Naive thymus-derived CD4-positive, alpha-beta T cell (primary cell): Measurements from ENCODE around the gene SHOX. TPM values are rescaled to one million over a fixed set of nuclear protein-coding genes. Genes with fewer than 3 reads are reported as not detected.

Experiments used
- ATAC-seq: fragments of 150-1000 bp; cut with Tn5 transposase; 2 replicates; pipeline ENCODE4 v1.10.0; 2021; ENCODE audit warnings: mild to moderate bottlenecking, moderate library complexity
- CTCF ChIA-PET: fragments of 350-600 bp; sonication (Branson Sonifier 250); formaldehyde crosslinking; loops from one replicate; lab custom pipeline; 2021; ENCODE audit warnings: antibody characterized with exemption; lab: Charles Lee
- POLR2A ChIA-PET: fragments of 350-600 bp; sonication (Branson Sonifier 250); formaldehyde crosslinking; loops from one replicate; lab custom pipeline; 2021; ENCODE audit warnings: antibody characterized with exemption, inconsistent platforms; lab: Charles Lee
- DNase-seq, 9 donors: peaks; one replicate each; pipeline versions ENCODE4 v3.0.0 to v3.0.0-alpha.2; 2020 to 2022; ENCODE audit warnings: mixed read lengths in 1 of 9
- H3K27ac ChIP-seq: one replicate; pipeline ENCODE4 v1.7.0; 2013; ENCODE audit warnings: mild to moderate bottlenecking, low read depth, low read length, moderate library complexity
- H3K27me3 ChIP-seq, 2 donors: one replicate each; pipeline ENCODE4 v1.7.0; 2013; ENCODE audit warnings: low read length in 2 of 2, mild to moderate bottlenecking in 2 of 2, moderate library complexity in 2 of 2; ENCODE audit not compliant: control insufficient read depth in 2 of 2, insufficient read depth in 2 of 2
- H3K36me3 ChIP-seq, 3 experiments: 1 replicate in 2 of 3; 2 replicates in 1 of 3; pipeline ENCODE4 v1.7.0; 2013; ENCODE audit warnings: low read length in 3 of 3, mild to moderate bottlenecking in 3 of 3, moderate library complexity in 1 of 3; ENCODE audit not compliant: insufficient read depth in 3 of 3, control insufficient read depth in 2 of 3
- H3K4me1 ChIP-seq, 2 donors: one replicate each; pipeline ENCODE4 v1.7.0; 2013; ENCODE audit warnings: low read length in 2 of 2, mild to moderate bottlenecking in 2 of 2, moderate library complexity in 1 of 2; ENCODE audit not compliant: control insufficient read depth in 2 of 2, insufficient read depth in 2 of 2
- H3K4me3 ChIP-seq: 2 replicates; pipeline ENCODE4 v1.7.0; 2013; ENCODE audit warnings: mild to moderate bottlenecking, low read length
- H3K9me3 ChIP-seq, 3 experiments: 1 replicate in 2 of 3; 2 replicates in 1 of 3; pipeline ENCODE4 v1.7.0; 2013; ENCODE audit warnings: low read length in 3 of 3; ENCODE audit not compliant: control insufficient read depth in 2 of 3
- H3K27ac Mint-ChIP-seq, 9 donors: one replicate each; pipeline ENCODE4 v1.8.0; 2020 to 2022; ENCODE audit warnings: mixed read lengths in 9 of 9, mild to moderate bottlenecking in 8 of 9, moderate library complexity in 5 of 9, inconsistent platforms in 2 of 9
- H3K27me3 Mint-ChIP-seq, 5 donors: one replicate each; pipeline ENCODE4 v1.8.0; 2021 to 2022; ENCODE audit warnings: mixed read lengths in 5 of 5, mild to moderate bottlenecking in 1 of 5
- H3K36me3 Mint-ChIP-seq, 5 donors: one replicate each; pipeline ENCODE4 v1.8.0; 2020 to 2022; ENCODE audit warnings: mixed read lengths in 5 of 5, mild to moderate bottlenecking in 3 of 5, inconsistent platforms in 1 of 5
- H3K4me1 Mint-ChIP-seq, 7 donors: one replicate each; pipeline ENCODE4 v1.8.0; 2020 to 2022; ENCODE audit warnings: mixed read lengths in 7 of 7, mild to moderate bottlenecking in 3 of 7, inconsistent platforms in 1 of 7
- H3K4me3 Mint-ChIP-seq, 10 donors: one replicate each; pipeline ENCODE4 v1.8.0; 2020 to 2022; ENCODE audit warnings: mild to moderate bottlenecking in 10 of 10, mixed read lengths in 10 of 10, moderate library complexity in 6 of 10, inconsistent platforms in 2 of 10
- H3K9me3 Mint-ChIP-seq, 11 donors: one replicate each; pipeline ENCODE4 v1.8.0; 2020 to 2022; ENCODE audit warnings: mixed read lengths in 11 of 11, mild to moderate bottlenecking in 4 of 11, inconsistent platforms in 1 of 11, moderate library complexity in 1 of 11
- intact Hi-C, 2 donors: fragments of 100-400 bp; cut with micrococcal nuclease; formaldehyde crosslinking; loops; one replicate each; pipeline ENCODE4 v1.15.1; 2023
- polyA plus RNA-seq, 2 donors: library from polyadenylated mRNA; unstranded; fragments of 300-500 nt; fragmentation: Illumina TruSeq; gene quantifications; one replicate each; pipeline ENCODE4 v1.2.3, GENCODE V29; 2021
- total RNA-seq, 6 experiments: library from RNA in 5 of 6; stranded (reverse) in 5 of 6; gene quantifications; 1 replicate in 5 of 6; 2 replicates in 1 of 6; pipeline ENCODE4 v1.2.3 and lab custom pipeline; 2021 to 2026

SHOX gene
- total and polyA plus RNA-seq, 7 experiments from 2014 or later = not detected

GRCh38 chrX:685120-686032 lies 54.8 kb downstream of the SHOX start:
- Mint-ChIP-seq H3K36me3 (no peaks in the 10 kb centered on the region), H3K9me3 (peaks cover 0 to 19% (median 4%) of the 10 kb centered on the region in 11 donors), H3K27ac (no peak overlapping the region), H3K27me3 (peaks cover 0 to 15% (median 9%) of the 10 kb centered on the region in 5 donors), H3K4me3 (no peak overlapping the region), H3K4me1 (peaks cover 0 to 6% (median 0%) of the 10 kb centered on the region in 7 donors)
- POLR2A ChIA-PET = no interaction called here
- no peak for DNase-seq
- CTCF ChIA-PET = no interaction called here
- no peak overlapping the region for H3K27ac ChIP-seq
- H3K36me3 ChIP-seq = no peaks in the 10 kb centered on the region
- intact Hi-C loops = no loop called here
- no peak for ATAC-seq
- no peaks in the 10 kb centered on the region for H3K27me3 ChIP-seq
- no peak overlapping the region for H3K4me3 ChIP-seq
- no peaks in the 10 kb centered on the region for H3K4me1 ChIP-seq
- H3K9me3 ChIP-seq = no peaks in the 10 kb centered on the region

DNA sequence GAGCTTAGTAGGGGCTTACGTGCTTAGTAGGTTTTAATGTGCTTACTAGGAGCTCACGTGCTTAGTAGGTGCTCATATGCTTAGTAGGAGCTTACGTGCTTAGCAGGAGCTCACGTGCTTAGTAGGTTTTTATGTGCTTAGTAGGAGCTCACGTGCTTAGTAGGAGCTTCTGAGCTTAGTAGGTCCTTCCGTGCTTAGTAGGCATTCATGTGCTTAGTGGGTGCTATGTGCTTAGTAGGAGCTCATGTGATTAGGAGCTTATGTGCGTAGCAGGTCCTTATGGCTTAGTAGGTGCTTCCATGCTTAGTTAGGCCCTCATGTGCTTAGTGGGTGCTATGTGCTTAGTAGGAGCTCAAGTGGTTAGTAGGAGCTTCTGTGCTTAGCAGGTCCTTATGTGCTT lies 59.4 kb downstream of the SHOX start:
- H3K27ac Mint-ChIP-seq = no peak overlapping the region
- ChIA-PET POLR2A (no interaction called here), CTCF (no interaction called here)
- intact Hi-C loops = no loop called here
- no peaks in the 10 kb centered on the region for H3K9me3 ChIP-seq
- no peak overlapping the region for H3K4me3 ChIP-seq
- H3K4me3 Mint-ChIP-seq = no peak overlapping the region
- H3K9me3 Mint-ChIP-seq = peaks cover 0 to 27% (median 8%) of the 10 kb centered on the region in 11 donors
- H3K36me3 ChIP-seq = no peaks in the 10 kb centered on the region
- no peaks in the 10 kb centered on the region for H3K27me3 ChIP-seq
- H3K36me3 Mint-ChIP-seq = peaks cover 0 to 4% (median 0%) of the 10 kb centered on the region in 5 donors
- H3K4me1 Mint-ChIP-seq = no peaks in the 10 kb centered on the region
- DNase-seq (no peak), ATAC-seq (no peak)
- H3K27ac ChIP-seq = no peak overlapping the region
- no peaks in the 10 kb centered on the region for H3K27me3 Mint-ChIP-seq
- H3K4me1 ChIP-seq = no peaks in the 10 kb centered on the region

DNA sequence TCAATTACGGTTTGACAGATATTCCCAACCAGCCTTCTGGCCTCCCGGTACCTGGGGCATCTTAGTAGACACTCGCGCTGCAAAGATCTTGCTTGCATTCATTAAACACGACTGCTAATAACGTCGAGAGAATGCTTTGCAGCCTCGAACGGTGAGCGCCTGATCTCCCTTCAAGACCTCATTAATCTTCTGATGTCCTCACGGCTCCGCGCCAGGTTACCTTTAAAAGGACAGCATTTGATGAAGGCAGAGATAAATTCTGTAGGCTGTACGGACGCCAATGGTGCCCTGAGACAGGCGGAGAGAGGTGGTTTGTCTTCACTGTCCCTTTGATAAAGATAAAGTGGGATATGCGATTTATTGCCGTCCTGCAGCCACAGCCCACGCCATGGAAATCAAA lies 64.2 kb downstream of the SHOX start:
- ATAC-seq = no peak
- DNase-seq = no peak
- H3K4me3 ChIP-seq = no peak overlapping the region
- CTCF ChIA-PET = no interaction called here
- no peak overlapping the region for H3K4me3 Mint-ChIP-seq
- H3K27me3 Mint-ChIP-seq = peaks cover 0 to 14% (median 7%) of the 10 kb centered on the region in 5 donors
- H3K4me1 Mint-ChIP-seq = peaks cover 0 to 8% (median 0%) of the 10 kb centered on the region in 7 donors
- H3K36me3 ChIP-seq = no peaks in the 10 kb centered on the region
- peaks cover 0 to 4% (median 0%) of the 10 kb centered on the region in 5 donors for H3K36me3 Mint-ChIP-seq
- intact Hi-C loops = no loop called here
- no peaks in the 10 kb centered on the region for H3K27me3 ChIP-seq
- H3K27ac ChIP-seq = no peak overlapping the region
- POLR2A ChIA-PET = no interaction called here
- H3K27ac Mint-ChIP-seq = no peak overlapping the region
- peaks cover 0 to 36% (median 18%) of the 10 kb centered on the region in 11 donors for H3K9me3 Mint-ChIP-seq
- H3K4me1 ChIP-seq = peaks cover 0 to 3% of the 10 kb centered on the region in 2 donors
- no peaks in the 10 kb centered on the region for H3K9me3 ChIP-seq

DNA sequence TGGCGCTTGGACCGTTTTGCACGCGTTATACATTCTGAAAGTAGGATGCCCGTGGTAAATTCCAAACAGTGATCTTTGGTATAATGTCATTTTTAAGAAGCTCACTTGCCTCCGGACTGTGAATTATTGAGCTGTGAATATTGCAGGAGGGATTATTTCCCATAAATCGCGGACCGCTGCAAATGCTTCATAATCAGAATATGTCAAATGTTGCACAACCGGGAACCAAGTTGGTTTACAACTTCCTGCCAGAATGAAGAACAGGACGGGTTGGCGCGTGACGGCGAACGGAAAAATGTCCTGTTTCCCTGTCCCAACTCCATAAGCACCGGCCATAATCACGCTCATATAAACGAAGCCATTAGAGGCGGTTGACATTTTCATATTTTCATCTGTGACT lies 67.6 kb downstream of the SHOX start:
- intact Hi-C loops = no loop called here
- Histone ChIP-seq H3K36me3 (no peaks in the 10 kb centered on the region), H3K27me3 (no peaks in the 10 kb centered on the region), H3K27ac (no peak overlapping the region), H3K4me3 (no peak overlapping the region), H3K4me1 (peaks cover 0 to 3% of the 10 kb centered on the region in 2 donors), H3K9me3 (peaks cover 0 to under 1% (median 0%) of the 10 kb centered on the region in 3 experiments)
- ATAC-seq (no peak), DNase-seq (no peak)
- H3K9me3 Mint-ChIP-seq = peaks cover 3 to 43% (median 15%) of the 10 kb centered on the region in 11 donors
- H3K36me3 Mint-ChIP-seq = peaks cover 0 to 4% (median 0%) of the 10 kb centered on the region in 5 donors
- peaks cover 0 to 8% (median 0%) of the 10 kb centered on the region in 7 donors for H3K4me1 Mint-ChIP-seq
- H3K27ac Mint-ChIP-seq = no peak overlapping the region
- CTCF ChIA-PET = no interaction called here
- peak overlapping the region in 8 of 10 donors; percentile 43 to 52 (median 46) for H3K4me3 Mint-ChIP-seq
- peaks cover 0 to 19% (median 13%) of the 10 kb centered on the region in 5 donors for H3K27me3 Mint-ChIP-seq
- POLR2A ChIA-PET = no interaction called here

DNA sequence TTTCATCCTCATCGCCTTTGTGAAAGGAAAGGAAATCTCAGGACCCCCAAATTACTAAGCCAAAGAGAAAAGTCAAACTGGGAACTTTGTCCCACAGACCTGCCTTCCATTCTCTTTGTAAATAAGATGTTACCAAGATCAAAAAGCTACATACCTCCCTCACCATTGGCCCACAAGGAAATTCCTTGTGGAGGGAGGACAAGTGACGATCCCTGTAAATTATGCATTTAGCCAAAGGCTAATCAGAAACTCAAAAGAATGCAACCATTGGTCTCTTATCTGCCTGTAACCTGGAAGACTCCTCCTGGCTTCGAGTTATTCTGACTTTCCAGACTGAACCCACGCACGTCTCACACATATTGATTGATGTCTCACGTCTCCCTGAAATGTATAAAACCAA lies 70.3 kb downstream of the SHOX start:
- peaks cover 0 to 5% (median 0%) of the 10 kb centered on the region in 3 experiments for H3K9me3 ChIP-seq
- Mint-ChIP-seq H3K36me3 (peaks cover 0 to 4% (median 0%) of the 10 kb centered on the region in 5 donors), H3K4me3 (no peak overlapping the region), H3K9me3 (peaks cover 5 to 52% (median 17%) of the 10 kb centered on the region in 11 donors), H3K4me1 (peaks cover 0 to 8% (median 0%) of the 10 kb centered on the region in 7 donors), H3K27me3 (peaks cover 0 to 24% (median 19%) of the 10 kb centered on the region in 5 donors), H3K27ac (no peak overlapping the region)
- H3K27me3 ChIP-seq = no peaks in the 10 kb centered on the region
- ATAC-seq = no peak
- no peak overlapping the region for H3K27ac ChIP-seq
- CTCF ChIA-PET = no interaction called here
- H3K36me3 ChIP-seq = no peaks in the 10 kb centered on the region
- no peak overlapping the region for H3K4me3 ChIP-seq
- POLR2A ChIA-PET = no interaction called here
- H3K4me1 ChIP-seq = peaks cover 0 to 3% of the 10 kb centered on the region in 2 donors
- intact Hi-C loops = no loop called here
- no peak for DNase-seq

DNA sequence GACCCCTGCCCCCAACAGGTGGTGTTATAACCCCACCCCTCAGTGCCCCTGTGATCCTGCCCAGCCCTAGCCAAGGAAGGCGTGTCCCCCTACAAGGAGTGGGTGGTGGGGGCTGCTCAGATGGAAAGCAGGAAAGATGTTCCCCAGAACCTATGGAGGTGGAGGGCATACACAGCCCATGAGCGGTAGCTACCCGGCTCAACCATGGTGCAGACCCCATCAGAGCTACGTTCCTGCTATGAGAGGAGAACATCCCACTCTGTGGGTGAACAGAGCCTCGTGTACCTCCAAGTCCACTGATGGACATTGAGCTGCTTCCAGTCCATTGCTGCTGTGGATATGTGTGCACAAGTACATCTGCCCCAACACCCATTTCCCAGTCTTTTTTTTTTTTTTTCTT lies 71.1 kb downstream of the SHOX start:
- Mint-ChIP-seq H3K9me3 (peaks cover 5 to 57% (median 20%) of the 10 kb centered on the region in 11 donors), H3K27me3 (peaks cover 0 to 24% (median 19%) of the 10 kb centered on the region in 5 donors), H3K27ac (no peak overlapping the region), H3K4me3 (no peak overlapping the region), H3K4me1 (peaks cover 0 to 8% (median 0%) of the 10 kb centered on the region in 7 donors), H3K36me3 (peaks cover 0 to 4% (median 0%) of the 10 kb centered on the region in 5 donors)
- no peaks in the 10 kb centered on the region for H3K36me3 ChIP-seq
- POLR2A ChIA-PET = no interaction called here
- intact Hi-C loops = no loop called here
- no peaks in the 10 kb centered on the region for H3K27me3 ChIP-seq
- peaks cover 0 to 3% of the 10 kb centered on the region in 2 donors for H3K4me1 ChIP-seq
- no peak overlapping the region for H3K4me3 ChIP-seq
- H3K9me3 ChIP-seq = peaks cover 0 to 5% (median 0%) of the 10 kb centered on the region in 3 experiments
- DNase-seq (no peak), ATAC-seq (no peak)
- CTCF ChIA-PET = no interaction called here
- H3K27ac ChIP-seq = no peak overlapping the region
